Activated gamma-delta T cell treated with Interleukin-2 at 50 U/mL for 16 hours (primary cell): ENCODE data around the gene STK11.

Source experiments
- DNase-seq: peaks from one replicate; pipeline ENCODE4 v3.0.0-alpha.2; 2020

STK11 gene

DNA sequence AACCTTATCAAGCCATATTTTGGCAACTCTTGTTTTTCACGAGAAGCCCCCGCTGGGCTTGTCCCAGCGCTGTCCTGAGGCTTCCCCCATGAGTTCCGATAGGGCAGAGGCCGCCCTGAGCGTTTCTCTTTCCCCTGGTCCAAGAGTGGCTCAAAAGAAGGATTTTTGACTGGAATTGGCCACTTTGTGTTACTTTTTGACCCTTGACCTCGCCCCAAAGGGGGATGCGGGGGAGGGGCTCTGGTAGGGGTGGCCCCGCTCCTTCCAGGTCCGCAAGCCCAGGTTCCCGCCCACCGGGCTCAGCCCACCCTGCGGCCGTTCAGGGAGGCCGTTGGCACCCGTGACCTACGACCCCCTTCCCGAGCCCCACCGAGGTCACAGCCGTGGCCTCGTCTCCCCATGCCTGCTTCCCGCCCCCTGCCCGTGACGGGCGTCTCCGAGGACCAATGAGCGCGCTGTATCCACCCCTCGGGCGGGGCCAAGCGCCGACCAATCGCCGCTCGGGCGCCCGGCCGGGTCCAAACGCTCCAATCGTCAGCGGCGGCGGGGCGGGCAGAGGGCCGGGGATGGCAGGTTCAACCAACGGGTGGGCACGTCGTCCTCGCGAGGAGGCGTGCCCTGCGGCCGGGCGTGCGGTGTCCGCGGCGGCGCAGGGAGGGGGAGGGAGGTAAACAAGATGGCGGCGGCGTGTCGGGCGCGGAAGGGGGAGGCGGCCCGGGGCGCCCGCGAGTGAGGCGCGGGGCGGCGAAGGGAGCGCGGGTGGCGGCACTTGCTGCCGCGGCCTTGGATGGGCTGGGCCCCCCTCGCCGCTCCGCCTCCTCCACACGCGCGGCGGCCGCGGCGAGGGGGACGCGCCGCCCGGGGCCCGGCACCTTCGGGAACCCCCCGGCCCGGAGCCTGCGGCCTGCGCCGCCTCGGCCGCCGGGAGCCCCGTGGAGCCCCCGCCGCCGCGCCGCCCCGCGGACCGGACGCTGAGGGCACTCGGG lies at the start of gene STK11:
Gene STK11, plus strand, starts transcription at position 665 of the 986 bp plus-strand sequence. CDS start 1,136 bp downstream, outside the sequence.
- peak; percentile 99 for DNase-seq

DNA sequence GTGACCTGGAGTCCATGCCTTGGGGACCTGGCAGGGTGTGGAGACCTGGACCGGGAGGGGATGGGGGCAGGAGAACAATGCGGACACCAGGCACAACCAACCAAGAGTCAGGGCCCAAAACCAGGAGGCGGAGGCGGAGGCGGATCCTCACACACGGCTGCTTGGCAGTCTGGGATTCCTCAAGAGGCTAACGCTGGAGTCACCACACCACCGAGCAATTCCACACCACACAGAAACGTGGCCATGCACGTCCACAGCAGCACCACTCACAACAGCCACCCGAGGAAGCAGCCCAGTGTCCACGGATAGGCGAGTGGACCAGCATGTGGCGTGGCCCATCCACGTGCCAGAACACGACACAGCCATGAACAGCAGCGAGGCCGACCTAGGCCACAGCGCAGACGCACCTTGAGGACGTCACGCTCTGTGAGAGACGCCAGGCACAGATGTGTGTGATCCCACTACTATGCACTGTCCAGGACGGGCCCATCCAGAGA lies 49.2 kb upstream of the STK11 start:
- no peak for DNase-seq

DNA sequence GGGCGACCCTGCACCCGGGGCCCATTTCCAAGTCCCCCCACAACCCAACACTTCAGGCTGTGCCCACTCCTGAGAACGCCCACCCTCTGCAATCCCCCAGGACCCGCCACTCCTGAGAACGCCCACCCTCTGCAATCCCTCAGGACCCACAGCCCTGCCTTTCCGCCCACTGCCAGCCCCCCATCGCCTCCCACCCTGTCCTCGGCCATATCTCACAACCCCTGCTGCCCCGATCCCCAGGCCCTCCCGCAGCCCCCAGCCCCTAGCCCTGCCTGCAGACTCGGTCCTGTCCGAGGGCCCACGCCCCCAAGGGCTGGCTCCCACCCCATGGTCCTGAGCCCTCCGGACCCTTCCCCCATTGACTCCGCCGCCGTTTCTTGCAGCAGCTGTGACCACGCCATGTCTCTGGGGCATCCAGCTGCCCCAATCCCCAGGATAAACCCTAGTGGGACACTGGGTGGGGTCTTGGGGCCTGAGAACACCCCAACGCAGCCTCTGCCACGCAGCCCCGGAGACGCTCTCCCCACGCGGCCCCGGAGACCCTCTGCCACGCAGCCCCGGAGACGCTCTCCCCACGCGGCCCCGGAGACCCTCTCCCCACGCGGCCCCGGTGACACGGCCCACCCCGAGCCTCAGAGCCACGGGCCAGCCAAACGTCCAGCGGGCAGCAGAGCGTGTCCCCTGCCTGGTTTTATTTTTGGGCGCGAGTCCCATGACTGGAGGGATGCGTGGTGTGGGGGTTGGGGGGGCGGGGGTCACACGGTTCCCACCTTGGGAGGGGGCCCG lies 48.6 kb upstream of the STK11 start:
- no peak for DNase-seq

DNA sequence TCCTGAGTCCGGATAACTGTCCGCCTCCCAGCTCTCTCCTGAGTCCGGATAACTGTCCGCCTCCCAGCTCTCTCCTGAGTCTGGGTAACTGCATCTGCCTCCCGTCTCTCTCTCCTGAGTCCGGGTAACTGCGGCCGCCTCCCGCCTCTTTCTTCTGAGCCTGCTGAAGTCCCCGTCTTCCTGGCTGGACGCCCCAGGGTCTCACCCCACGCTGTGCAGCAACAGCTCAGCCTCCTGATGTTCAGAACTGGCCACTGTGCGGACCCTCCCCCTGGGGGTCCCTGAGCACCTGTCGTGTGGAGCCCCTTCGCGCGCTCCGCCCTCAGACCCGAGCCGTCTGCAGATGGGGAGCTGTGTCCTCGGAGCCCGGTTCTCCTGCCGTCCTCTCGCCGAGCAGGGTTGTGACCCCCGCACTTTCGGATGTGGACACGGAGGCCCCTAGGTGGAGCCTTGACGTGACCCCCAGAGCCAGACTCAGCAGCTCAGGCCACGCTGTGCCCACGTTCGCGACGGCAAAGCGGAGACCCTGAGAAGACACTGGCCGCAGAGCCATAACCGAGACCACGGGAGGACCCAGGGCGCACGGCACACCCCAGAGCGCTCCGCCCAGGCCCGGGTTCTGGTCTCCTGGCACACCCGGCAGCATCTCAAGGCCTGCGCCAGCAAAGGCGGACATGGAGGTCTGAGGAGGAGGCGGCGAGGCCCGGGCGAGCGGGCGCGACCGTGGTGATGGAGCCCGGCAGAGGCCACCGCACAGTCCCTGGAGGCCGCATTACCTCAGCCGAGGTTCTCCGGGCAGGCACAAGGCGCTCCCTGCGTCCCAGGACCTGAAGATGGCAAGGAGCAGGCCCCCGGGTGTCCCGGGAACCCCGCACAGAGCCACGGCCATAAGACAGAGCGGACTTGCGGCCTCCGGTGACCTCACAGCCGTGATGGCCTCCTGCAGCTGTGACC lies 47.4 kb upstream of the STK11 start:
- DNase-seq, result no peak

DNA sequence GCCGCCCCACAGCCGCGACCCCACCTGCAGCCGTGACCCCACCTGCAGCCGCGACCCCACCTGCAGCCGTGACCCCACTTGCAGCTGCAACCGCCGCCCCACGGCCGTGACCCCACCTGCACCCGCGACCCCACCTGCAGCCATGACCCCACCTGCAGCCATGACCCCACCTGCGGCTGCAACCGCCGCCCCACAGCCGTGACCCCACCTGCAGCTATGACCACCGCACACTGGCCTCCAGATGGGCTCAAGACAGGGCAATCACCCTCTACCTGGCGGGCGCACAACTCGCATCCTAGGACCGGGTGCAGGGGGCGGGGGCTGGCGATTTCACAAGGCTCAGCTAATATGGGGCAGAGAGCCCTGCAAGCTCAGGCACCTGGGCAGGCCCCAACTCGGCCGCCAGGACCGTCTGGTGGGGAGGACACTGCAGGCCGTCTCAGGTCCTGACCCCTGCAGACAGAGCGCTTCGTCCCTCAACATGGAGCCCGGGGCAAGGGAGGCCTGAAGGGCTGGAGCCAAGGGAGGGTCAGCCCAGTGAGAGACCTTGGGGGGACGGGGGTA lies 46.6 kb upstream of the STK11 start:
- DNase-seq, result no peak

DNA sequence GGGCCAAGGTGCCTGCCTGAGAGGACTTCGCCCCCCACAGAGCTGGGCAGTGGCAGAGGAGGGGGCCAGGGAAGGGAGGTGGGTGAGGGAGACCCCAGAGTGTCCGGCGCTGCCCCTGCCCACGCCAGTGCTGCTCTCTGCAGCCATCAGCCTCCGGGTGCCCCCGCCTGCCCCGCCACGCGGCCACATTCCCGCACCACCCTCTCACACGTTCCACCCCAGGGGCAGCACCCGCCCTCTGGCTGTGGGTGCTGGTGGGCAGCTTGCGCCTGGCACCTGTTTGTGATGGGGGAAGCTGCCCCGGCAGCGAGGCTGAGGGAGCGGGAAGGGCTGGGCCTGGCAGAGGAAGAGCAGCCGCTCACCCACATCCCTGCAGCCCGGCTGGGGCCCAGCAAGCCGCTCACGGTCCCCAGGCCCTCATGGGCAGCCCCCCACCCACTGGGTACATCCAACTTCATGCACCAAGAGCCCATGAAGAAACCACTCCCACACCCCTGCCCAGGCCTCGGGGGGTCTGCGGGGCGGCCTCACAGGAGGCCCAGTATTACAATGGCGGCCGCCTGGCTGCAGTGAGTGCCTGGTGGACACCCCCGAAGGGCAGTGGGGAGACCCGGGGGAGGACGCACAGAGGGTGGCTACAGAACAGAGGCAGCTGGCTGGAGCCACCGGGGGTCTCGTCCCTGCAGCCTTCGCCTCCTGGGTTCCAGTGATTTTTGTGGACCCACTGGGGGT lies 45.5 kb upstream of the STK11 start:
- DNase-seq, result no peak

- DNase-seq, result no peak
Observed at GRCh38 chr19:1161716-1162115, 43.9 kb upstream of the STK11 start.

GRCh38 chr19:1162404-1163282 lies 42.9 kb upstream of the STK11 start:
- DNase-seq, result no peak

GRCh38 chr19:1163283-1163933 lies 42.2 kb upstream of the STK11 start:
- DNase-seq, result no peak

GRCh38 chr19:1163934-1164683 lies 41.5 kb upstream of the STK11 start:
- DNase-seq, result no peak

- no peak for DNase-seq
Observed at GRCh38 chr19:1164684-1165531, 40.7 kb upstream of the STK11 start.

DNA sequence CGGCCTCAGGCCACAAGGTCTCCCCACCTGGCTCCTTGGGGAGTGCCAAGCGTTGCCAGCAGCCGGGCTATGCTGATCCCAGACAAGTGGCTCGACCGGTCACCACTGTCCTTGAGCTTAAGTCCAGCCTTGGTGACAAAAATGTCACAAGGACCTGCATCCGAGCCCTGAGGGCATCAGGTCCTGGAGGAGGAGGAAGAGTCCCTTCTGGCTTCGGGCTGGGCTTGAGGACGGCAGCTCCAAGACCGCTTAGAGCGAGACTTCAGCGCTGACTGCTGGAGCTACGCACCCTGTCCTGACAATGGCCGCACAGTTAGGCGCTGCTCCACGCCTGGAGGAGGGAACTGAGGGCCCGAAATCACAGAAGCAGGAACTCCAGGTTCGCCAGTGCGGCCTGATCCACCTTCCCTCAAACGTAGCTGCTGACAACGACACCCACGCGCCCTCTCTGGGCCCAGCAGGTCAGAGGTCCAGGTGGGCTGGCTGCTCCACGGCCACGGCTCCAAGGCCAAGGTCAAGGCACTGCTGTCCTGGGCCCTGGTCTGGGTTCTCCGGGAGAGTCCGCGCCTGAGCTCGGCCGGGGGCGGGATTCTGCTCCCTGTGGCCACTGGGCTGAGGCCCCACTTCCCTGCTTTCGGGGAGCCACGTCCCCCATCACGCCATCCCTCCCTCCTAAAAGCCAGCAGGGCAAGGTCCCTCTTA lies 38.6 kb upstream of the STK11 start:
- no peak for DNase-seq

GRCh38 chr19:1167687-1168571 lies 37.6 kb upstream of the STK11 start:
- no peak for DNase-seq

GRCh38 chr19:1168572-1169410 lies 36.8 kb upstream of the STK11 start:
- DNase-seq, result no peak

GRCh38 chr19:1169411-1169791 lies 36.2 kb upstream of the STK11 start:
- DNase-seq, result no peak
